GM21737 (cell line): ENCODE measurements around the gene NFIA.

Experiments used
- ATAC-seq: cut with Tn5 transposase; IDR thresholded peaks from one replicate; pipeline ENCODE4 v1.9.1; 2021; ENCODE audit warnings: mild to moderate bottlenecking, moderate library complexity; ENCODE audit not compliant: unreplicated experiment

NFIA gene

DNA sequence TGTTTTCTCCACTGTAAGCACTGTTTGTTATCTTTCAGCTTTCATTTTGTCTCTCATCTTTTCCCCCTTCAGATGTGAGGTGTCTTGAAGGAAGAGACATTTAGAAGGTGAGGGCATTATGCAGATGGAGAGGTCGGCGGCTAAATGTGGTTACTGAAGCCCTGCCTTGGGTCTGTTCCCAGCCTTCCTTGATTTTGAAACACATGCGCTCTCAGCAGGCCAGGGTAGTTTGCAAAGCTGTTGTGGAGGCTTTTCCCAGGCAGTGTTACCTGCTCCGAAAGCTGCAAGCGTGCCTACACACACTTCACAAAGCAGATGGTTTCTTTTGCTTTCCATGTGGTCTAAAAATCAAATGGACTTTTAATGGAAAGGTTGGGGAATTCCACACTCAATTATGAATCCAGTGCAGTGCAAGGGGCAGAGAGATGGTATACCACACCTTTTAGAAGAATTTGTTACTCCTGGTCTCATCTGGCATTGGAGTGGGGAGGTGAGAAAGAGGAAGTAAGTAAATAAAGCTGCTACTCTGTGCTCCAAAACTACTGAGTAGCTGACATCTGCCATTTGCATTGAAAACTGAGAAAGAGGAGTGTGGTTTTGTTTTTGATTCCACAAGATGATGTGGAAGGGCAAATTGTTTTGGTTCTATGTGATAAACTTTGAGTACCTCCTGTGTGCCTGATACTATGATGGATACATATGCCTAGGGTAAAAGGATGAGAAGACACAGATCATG lies 91.9 kb downstream of the NFIA start:
- no peak for ATAC-seq

GRCh38 chr1:61175976-61176375 lies 93.6 kb downstream of the NFIA start:
- ATAC-seq, result no peak

DNA sequence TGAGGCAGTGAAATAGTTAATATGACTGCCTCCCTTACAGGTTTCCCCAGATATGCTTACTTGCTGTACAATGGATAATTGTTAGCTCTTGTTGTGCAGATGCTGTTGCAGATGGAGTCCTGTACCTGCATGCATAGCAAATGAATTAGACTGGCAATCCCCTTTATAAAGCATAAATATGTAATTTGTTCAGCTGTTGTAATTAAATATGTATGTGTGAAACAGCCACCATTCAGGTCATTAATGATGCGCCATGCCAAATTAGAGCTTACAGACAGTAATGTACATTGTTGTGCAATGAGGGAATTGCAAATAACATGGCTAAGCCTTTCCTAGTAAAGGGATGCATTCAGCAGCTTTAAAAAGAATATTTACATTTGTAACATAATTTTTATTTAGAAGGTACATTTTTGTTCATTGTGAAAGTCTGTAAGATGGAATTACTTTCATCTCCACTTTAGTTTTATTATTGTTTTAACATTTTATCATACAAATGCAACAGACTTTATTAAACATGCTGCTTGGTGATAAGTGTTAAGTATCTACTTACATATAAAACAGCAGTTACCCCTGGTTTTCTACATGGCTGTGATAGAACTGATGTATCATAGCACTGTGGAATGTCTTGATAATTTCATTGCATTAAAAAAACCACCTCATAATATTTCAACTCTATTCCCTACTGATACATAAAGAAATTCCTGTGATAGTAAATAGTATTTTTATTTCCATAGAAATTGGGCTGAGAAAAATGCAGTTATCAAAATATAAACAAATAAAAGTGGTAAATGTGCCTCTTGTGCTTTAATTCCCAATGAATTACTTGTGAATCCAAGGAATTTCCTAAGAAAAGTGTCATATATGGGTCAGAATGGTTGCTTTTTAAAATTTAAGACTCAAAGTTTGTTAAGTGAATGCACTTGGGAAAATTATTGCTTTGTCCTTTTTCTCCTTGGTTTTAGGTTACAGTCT lies 99.0 kb downstream of the NFIA start:
- no peak for ATAC-seq

DNA sequence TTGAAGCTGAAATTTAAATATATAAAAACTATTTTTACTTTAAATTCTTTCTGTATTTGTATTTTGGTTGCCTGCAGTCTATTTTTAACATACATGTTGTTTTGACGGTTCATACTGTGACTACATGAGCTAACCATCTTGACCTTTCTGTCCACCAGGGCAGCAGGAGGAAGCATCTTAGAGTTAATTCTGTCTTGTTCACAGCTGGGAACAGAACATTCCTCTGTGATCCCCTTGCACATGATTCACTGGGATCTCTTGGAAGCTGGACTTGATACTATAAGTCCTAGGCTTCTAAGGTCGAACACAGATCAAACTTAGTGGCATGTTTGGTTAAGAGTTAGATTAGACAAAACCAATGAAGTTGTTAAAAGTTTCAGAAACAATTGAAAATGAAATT lies 99.7 kb downstream of the NFIA start:
- no peak for ATAC-seq

DNA sequence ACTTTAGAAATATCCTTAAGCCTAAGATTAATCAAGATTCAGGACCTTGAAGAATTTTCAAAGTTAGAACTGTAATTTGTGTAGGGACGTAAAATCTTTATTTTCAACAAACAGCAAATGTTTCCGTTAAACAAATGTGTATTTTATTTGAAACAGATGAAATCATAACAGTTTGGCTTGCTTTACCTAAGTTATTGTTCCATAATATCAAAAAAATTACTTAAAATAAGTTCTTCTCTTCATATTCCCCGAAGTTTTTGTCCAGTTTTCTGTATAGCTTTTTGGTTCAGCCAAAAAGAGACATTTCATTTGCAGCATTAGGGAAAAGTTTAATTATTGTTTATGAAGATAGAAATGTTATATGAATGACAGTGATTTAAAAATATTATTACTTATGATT lies 100.1 kb downstream of the NFIA start:
- no peak for ATAC-seq

DNA sequence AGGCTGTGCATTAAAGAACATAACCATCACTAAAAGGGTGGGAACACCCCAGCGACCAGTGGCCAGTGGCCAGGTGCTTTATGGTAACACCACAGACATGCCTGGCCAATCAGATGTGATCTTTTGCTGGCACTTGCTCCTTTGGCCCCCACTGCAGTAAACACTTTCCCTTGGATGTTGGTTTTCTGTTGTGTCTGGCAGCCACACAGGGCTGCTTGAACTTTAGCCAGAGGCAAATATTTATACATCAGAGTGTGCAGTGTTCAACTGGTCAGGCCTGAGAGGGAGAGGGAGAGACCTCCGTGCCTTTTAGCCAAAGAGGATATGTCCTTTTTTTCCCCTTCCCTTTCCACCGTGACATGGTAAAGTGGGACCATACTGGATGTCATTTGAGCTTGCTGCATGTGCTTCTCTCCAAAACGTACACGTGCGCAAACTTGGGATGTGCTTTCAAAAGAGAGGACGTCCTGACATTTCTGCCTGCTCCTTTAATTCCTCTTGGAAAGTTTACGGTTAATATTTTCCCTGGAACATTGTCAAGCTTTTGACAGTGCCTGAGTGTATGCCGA lies 101.2 kb downstream of the NFIA start:
- no peak for ATAC-seq

- ATAC-seq, result no peak
Observed at GRCh38 chr1:61184040-61184713, 101.8 kb downstream of the NFIA start.

DNA sequence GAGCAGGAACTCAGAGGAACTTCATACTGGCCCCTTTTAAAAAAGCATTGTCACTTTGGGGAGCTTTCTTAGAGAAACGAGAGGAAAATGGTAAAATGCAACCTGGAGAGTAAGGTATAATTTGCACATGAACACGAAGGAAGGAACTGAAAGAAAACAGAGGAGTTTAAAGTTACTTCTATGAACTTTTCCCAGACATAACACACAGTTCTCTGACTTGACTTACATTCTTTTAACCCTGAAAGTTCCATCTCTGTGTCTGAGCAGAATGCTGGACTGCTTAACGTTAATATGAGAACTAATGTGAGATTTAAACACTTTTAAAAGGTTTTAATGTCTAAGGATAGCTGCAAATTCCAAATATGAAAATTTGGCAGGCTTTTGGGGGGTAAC lies 102.3 kb downstream of the NFIA start:
- no peak for ATAC-seq

- no peak for ATAC-seq
Observed at GRCh38 chr1:61186753-61187152, 104.4 kb downstream of the NFIA start.

- ATAC-seq, result no peak
Observed at GRCh38 chr1:61187352-61188086, 105.2 kb downstream of the NFIA start.

GRCh38 chr1:61190153-61190552 lies 107.8 kb downstream of the NFIA start:
- no peak for ATAC-seq

DNA sequence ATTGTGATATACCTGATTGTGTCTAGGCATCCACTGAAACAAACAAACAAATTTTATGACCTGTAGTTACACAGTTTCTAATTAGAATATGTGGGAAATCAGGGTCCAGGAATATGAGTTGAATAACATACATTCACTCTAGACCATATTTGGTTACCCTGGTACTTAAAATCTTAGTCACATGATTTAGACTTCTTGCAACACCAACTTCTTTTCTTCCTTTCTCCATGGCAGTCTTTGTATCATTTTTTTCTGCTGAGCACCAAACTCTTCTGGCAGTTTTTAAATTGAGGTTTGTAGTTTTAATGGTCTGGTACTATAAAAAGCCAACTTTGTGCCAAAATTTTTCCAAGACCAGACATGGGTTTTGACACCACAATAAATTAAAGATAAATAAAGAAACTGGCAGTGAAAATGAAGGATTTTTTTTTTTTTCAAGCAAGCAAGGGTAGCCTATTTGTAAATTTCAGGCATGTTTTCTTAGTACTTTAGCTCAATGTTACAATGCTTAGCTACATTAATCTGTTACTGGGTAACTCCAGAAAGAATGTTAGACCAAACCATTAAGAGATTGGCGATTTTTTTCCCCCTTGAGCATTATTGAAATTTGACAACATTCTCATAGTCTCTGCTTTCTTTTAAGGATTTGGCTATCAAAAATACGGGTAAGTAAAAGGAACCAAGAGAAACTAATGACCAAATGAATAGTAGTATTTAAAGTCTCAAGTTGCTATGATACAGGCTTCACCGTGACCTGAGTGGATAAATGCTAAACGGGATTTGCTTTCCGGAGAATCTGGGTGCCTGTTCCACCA lies 108.5 kb downstream of the NFIA start:
- ATAC-seq, result no peak

- no peak for ATAC-seq
Observed at GRCh38 chr1:61191433-61191720, 109.0 kb downstream of the NFIA start.

DNA sequence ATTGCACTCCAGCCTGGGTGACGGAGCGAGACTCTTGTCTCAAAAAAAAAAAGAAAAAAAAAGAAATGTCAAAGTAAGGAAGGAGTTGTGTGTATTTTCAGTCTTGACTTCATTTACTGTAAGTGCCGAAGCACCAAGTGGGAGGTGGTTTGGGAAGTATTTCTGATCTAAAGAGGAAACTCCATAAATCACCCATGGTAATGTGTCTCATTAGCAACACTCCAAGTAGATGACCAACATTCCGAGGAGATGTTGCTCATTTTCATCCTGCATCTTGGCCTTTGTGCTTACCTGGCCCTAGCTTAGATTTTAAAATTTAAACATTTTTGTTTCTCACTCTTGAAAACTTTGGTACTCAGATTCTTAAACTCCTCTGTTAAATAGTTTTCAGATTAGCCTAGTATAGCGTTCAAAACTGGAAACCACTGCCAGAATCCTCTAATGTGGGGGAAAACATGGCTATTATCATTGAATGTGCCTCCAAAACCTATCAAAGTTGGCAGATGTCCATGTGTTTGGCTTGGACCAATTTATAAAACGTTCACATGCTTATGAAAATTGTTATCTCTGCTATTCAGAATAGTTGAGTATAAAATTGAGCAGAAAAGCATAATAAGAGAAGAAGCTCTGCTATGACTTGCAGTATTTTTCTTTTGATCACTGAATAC lies 110.4 kb downstream of the NFIA start:
- no peak for ATAC-seq

- ATAC-seq, result no peak
Observed at GRCh38 chr1:61193808-61194207, 111.4 kb downstream of the NFIA start.

DNA sequence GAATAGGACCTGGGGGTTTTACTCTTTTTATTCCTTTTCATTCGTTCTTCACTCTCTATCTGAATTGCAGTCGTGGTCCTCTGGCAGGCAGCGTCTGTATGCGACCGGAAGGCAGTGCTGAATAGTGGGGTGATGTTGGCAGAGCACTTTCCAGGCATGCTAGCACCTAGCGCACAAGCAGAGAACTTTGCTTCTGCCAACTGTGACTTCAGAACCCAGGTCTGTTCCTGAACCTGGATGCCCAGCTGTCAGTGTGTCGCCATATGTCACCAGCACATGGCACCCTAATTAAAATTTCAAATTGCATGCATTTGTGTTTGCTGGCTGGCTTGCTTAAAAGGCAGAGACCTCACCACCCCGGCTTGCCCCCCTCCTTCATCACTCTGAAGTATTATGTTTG lies 116.2 kb downstream of the NFIA start:
- ATAC-seq, result no peak

GRCh38 chr1:61201035-61201434 lies 118.7 kb downstream of the NFIA start:
- no peak for ATAC-seq

GRCh38 chr1:61202854-61203598 lies 120.7 kb downstream of the NFIA start:
- no peak for ATAC-seq

- ATAC-seq, result no peak
Observed at GRCh38 chr1:61204528-61204927, 122.2 kb downstream of the NFIA start.
